ENCODE results near the gene ABHD17C. TPM values are rescaled to one million over a fixed set of nuclear protein-coding genes. Genes with fewer than 3 reads are reported as not detected.

The ABHD17C gene
- total and polyA plus RNA-seq, 2 experiments from 2014 or later, result 2.1 to 8.3 TPM

DNA sequence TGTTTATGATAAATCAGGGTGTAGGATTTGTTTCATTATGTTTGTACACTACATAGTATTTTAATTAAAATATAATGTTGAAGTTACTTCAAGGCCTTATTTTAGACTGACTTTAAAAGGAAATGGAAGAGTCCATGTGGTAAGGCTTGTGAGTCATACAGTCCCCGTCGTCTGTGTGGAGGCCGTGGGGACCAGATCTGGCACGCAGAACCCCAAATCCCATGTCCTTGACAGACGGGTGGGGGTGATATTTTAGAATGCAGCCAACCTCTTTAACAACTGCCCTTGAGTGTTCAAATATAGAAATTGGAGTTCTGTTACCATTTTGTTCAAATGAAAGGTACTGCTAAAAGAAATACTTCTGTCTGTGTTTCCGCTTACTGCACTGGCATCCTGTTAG is 35.8 kb downstream of the ABHD17C start:
- DNase-seq, result no peak
- Histone ChIP-seq H3F3A (ENCODE audit: insufficient read depth) (0 out of 2 replicates have a peak, but pooled peaks cover 3% of the 10 kb centered on the region), H4K20me1 (ENCODE audit: insufficient read depth) (no peaks in the 10 kb centered on the region), H3K4me1 (ENCODE audit: insufficient read depth) (no peaks in the 10 kb centered on the region), H3K4me2 (ENCODE audit: unreplicated experiment) (no peak overlapping the region), H3K27ac (no peak overlapping the region), H3K79me2 (ENCODE audit: insufficient read depth) (peaks cover 93% of the 10 kb centered on the region), H3K9me3 (ENCODE audit: low read depth) (no peaks in the 10 kb centered on the region), H3K27me3 (replicated peaks; ENCODE audit: insufficient read depth) (no peaks in the 10 kb centered on the region), H3K4me3 (no peak overlapping the region), H2AFZ (no peak overlapping the region), H3K36me3 (ENCODE audit: low read depth) (no peaks in the 10 kb centered on the region), H3K9me2 (ENCODE audit: insufficient read depth) (no peaks in the 10 kb centered on the region), H3K9ac (no peak overlapping the region)
- in situ Hi-C loops (cut with MboI), result no loop called here
- no peak for TF ChIP-seq EZH2 (IDR thresholded peaks at IDR 0.05; ENCODE audit: insufficient read depth, poor library complexity, severe bottlenecking)
- TF ChIP-seq EZH2phosphoT487 (IDR thresholded peaks at IDR 0.05; ENCODE audit: insufficient read depth, low read depth), result no peak
- 64 to 70% methylated on average over 6 of the region's 6 CpGs for WGBS, 2 experiments (ENCODE audit: low coverage in 1 of 2, low lambda C conversion rate in 2 of 2, missing lambda C conversion rate in 2 of 2)

DNA sequence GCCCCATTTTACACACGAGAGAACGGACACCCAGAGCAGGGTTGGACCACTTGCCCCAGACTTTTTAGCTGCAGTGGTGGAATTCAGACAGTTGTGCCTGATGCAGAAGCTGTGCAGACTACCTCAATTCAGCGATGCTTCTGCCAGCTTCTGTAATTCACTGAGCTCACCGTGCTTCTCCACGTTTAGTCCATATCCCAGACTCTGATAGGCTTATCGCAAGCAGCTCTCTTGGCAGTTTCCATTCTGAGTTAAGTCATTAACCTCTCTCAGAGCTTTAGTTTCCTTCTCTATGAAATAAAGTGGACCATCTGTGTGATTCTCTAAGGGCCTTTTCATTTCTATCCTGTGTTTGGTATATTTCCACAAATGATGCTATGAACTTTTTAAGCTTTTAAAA is 37.1 kb downstream of the ABHD17C start:
- no peak for TF ChIP-seq EZH2phosphoT487 (IDR thresholded peaks at IDR 0.05; ENCODE audit: insufficient read depth, low read depth)
- no peak for TF ChIP-seq EZH2 (IDR thresholded peaks at IDR 0.05; ENCODE audit: insufficient read depth, poor library complexity, severe bottlenecking)
- Histone ChIP-seq H3K4me3 (no peak overlapping the region), H3K9ac (no peak overlapping the region), H3K27me3 (replicated peaks; ENCODE audit: insufficient read depth) (no peaks in the 10 kb centered on the region), H3K27ac (no peak overlapping the region), H3K4me1 (ENCODE audit: insufficient read depth) (no peaks in the 10 kb centered on the region), H3K36me3 (ENCODE audit: low read depth) (no peaks in the 10 kb centered on the region), H3K4me2 (ENCODE audit: unreplicated experiment) (no peak overlapping the region), H3K9me3 (ENCODE audit: low read depth) (no peaks in the 10 kb centered on the region), H4K20me1 (ENCODE audit: insufficient read depth) (no peaks in the 10 kb centered on the region), H3K9me2 (ENCODE audit: insufficient read depth) (no peaks in the 10 kb centered on the region), H3F3A (ENCODE audit: insufficient read depth) (0 out of 2 replicates have a peak, but pooled peaks cover 3% of the 10 kb centered on the region), H2AFZ (no peak overlapping the region), H3K79me2 (ENCODE audit: insufficient read depth) (peaks cover 95% of the 10 kb centered on the region)
- in situ Hi-C loops (cut with MboI), result no loop called here
- 68 to 75% methylated on average over 6 of the region's 6 CpGs for WGBS, 2 experiments (ENCODE audit: low coverage in 1 of 2, low lambda C conversion rate in 2 of 2, missing lambda C conversion rate in 2 of 2)
- no peak for DNase-seq

DNA sequence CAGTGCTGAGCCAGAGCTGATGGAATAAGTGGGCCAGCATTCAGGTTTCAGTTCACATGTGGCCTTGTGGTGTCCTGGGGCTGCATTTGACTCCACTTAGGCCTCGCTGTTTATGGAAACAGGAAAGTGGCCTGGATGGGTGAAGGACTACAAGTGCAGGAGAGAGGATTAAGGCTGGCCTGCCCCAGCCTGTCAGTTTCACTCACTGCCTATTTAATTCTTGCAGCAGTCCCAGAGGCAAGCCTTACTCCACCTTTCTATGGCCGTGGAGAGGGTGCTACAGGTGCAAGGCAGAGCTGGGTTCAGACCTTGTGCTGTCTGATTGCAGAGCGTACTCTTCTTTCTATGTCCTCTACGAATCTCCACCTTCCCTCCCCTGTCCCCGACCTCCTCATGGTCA is 37.7 kb downstream of the ABHD17C start:
- no peak for TF ChIP-seq EZH2 (IDR thresholded peaks at IDR 0.05; ENCODE audit: insufficient read depth, poor library complexity, severe bottlenecking)
- 97 to 100% methylated on average over 5 of the region's 5 CpGs for WGBS, 2 experiments (ENCODE audit: low coverage in 1 of 2, low lambda C conversion rate in 2 of 2, missing lambda C conversion rate in 2 of 2)
- Histone ChIP-seq H3K79me2 (ENCODE audit: insufficient read depth) (peaks cover 95% of the 10 kb centered on the region), H3K27ac (no peak overlapping the region), H3K4me3 (no peak overlapping the region), H3K4me2 (ENCODE audit: unreplicated experiment) (no peak overlapping the region), H3K9me3 (ENCODE audit: low read depth) (no peaks in the 10 kb centered on the region), H3F3A (ENCODE audit: insufficient read depth) (0 out of 2 replicates have a peak, but pooled peaks cover 3% of the 10 kb centered on the region), H3K9me2 (ENCODE audit: insufficient read depth) (no peaks in the 10 kb centered on the region), H3K9ac (no peak overlapping the region), H2AFZ (no peak overlapping the region), H3K36me3 (ENCODE audit: low read depth) (no peaks in the 10 kb centered on the region), H4K20me1 (ENCODE audit: insufficient read depth) (no peaks in the 10 kb centered on the region), H3K27me3 (replicated peaks; ENCODE audit: insufficient read depth) (no peaks in the 10 kb centered on the region), H3K4me1 (ENCODE audit: insufficient read depth) (no peaks in the 10 kb centered on the region)
- DNase-seq, result no peak
- in situ Hi-C loops (cut with MboI), result no loop called here

DNA sequence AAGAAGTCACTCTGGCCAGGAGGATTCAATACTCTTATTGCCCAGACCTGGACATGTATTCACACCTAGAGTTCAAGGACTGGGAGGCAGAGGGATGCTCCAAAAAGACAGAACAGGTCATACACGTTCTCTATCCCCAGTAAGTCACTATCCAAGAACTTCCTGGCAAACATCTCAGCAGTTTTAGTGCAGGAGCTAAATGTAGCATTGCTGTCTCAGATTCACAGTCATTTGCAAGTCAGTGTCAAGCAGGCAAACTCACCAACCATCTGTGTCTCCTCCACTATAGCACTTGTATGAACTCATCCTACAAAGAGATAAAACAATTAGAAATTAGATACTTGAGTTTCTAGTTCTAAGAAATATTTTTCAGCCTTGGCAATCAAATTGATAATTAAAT is 38.4 kb downstream of the ABHD17C start:
- Histone ChIP-seq H3K79me2 (ENCODE audit: insufficient read depth) (peaks cover 95% of the 10 kb centered on the region), H3K9me3 (ENCODE audit: low read depth) (no peaks in the 10 kb centered on the region), H3K4me3 (no peak overlapping the region), H3K4me1 (ENCODE audit: insufficient read depth) (no peaks in the 10 kb centered on the region), H3K27me3 (replicated peaks; ENCODE audit: insufficient read depth) (no peaks in the 10 kb centered on the region), H3K36me3 (ENCODE audit: low read depth) (no peaks in the 10 kb centered on the region), H3K27ac (no peak overlapping the region), H3K9me2 (ENCODE audit: insufficient read depth) (no peaks in the 10 kb centered on the region), H2AFZ (no peak overlapping the region), H4K20me1 (ENCODE audit: insufficient read depth) (no peaks in the 10 kb centered on the region), H3K4me2 (ENCODE audit: unreplicated experiment) (no peak overlapping the region), H3F3A (ENCODE audit: insufficient read depth) (0 out of 2 replicates have a peak, but pooled peaks cover 3% of the 10 kb centered on the region), H3K9ac (no peak overlapping the region)
- 80 to 81% methylated on average over 1 of the region's 1 CpG for WGBS, 2 experiments (ENCODE audit: low coverage in 1 of 2, low lambda C conversion rate in 2 of 2, missing lambda C conversion rate in 2 of 2)
- in situ Hi-C loops (cut with MboI), result no loop called here
- DNase-seq, result peak; percentile 8
- TF ChIP-seq EZH2 (IDR thresholded peaks at IDR 0.05; ENCODE audit: insufficient read depth, poor library complexity, severe bottlenecking), result no peak
- TF ChIP-seq EZH2phosphoT487 (IDR thresholded peaks at IDR 0.05; ENCODE audit: insufficient read depth, low read depth), result no peak

DNA sequence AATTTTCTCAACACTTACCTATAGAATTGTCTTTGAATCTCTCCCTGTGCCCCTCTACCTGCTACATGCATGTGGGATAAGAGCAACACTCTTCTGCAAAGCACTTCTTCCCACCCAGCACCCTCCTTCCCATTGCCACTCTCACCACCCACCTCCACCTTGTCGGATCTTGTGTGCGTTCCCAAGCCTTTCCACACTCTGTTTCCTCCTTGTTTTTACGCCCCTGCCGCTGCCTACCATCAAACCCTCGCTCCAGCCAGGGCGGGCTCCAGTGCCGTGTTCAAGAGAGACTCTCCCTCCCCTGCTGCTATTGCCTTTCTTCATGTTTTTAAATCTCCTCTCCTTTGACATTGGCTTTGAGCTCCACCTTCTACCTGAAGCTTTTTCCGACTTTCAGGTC is 40.2 kb downstream of the ABHD17C start:
- Histone ChIP-seq H3K9me2 (ENCODE audit: insufficient read depth) (no peaks in the 10 kb centered on the region), H2AFZ (no peak overlapping the region), H3K27me3 (replicated peaks; ENCODE audit: insufficient read depth) (no peaks in the 10 kb centered on the region), H3K4me3 (no peak overlapping the region), H3K9ac (no peak overlapping the region), H3K36me3 (ENCODE audit: low read depth) (no peaks in the 10 kb centered on the region), H3K27ac (no peak overlapping the region), H3K4me2 (ENCODE audit: unreplicated experiment) (no peak overlapping the region), H3K79me2 (ENCODE audit: insufficient read depth) (peaks cover 92% of the 10 kb centered on the region), H4K20me1 (ENCODE audit: insufficient read depth) (no peaks in the 10 kb centered on the region), H3F3A (ENCODE audit: insufficient read depth) (0 out of 2 replicates have a peak, but pooled peaks cover 3% of the 10 kb centered on the region), H3K4me1 (ENCODE audit: insufficient read depth) (no peaks in the 10 kb centered on the region), H3K9me3 (ENCODE audit: low read depth) (no peaks in the 10 kb centered on the region)
- WGBS, 2 experiments (ENCODE audit: low coverage in 1 of 2, low lambda C conversion rate in 2 of 2, missing lambda C conversion rate in 2 of 2), result 95 to 98% methylated on average over 8 of the region's 8 CpGs
- in situ Hi-C loops (cut with MboI), result no loop called here
- TF ChIP-seq EZH2phosphoT487 (IDR thresholded peaks at IDR 0.05; ENCODE audit: insufficient read depth, low read depth) (no peak), EZH2 (IDR thresholded peaks at IDR 0.05; ENCODE audit: insufficient read depth, poor library complexity, severe bottlenecking) (no peak)
- no peak for DNase-seq

All from GM23248 (cell line).